Parathyroid adenoma (tissue), 2 donors: ENCODE data around the gene NOL9.

ENCODE experiments used
- H2AFZ ChIP-seq: fragments of 300-600 bp; sonication (generic); one replicate; pipeline ENCODE4 v1.7.0; 2017; ENCODE audit warnings: antibody characterized with exemption, mild to moderate bottlenecking
- H3K27ac ChIP-seq: fragments of 300-600 bp; sonication (generic); one replicate; pipeline ENCODE4 v1.7.0; 2017
- H3K27me3 ChIP-seq: fragments of 300-600 bp; sonication (generic); one replicate; pipeline ENCODE4 v1.7.0; 2017; ENCODE audit warnings: low read length; ENCODE audit not compliant: control insufficient read depth, insufficient read depth
- H3K36me3 ChIP-seq: fragments of 300-600 bp; sonication (generic); one replicate; pipeline ENCODE4 v1.7.0; 2017; ENCODE audit warnings: low read length; ENCODE audit not compliant: control insufficient read depth, insufficient read depth
- H3K4me1 ChIP-seq: fragments of 300-600 bp; sonication (generic); one replicate; pipeline ENCODE4 v1.7.0; 2017; ENCODE audit warnings: control low read depth
- H3K4me2 ChIP-seq: fragments of 300-600 bp; sonication (generic); one replicate; pipeline ENCODE4 v1.7.0; 2017; ENCODE audit warnings: low read length
- H3K4me3 ChIP-seq: fragments of 300-600 bp; sonication (generic); one replicate; pipeline ENCODE4 v1.7.0; 2017; ENCODE audit warnings: low read depth, low read length
- H3K79me2 ChIP-seq: fragments of 300-600 bp; sonication (generic); one replicate; pipeline ENCODE4 v1.7.0; 2017; ENCODE audit warnings: control low read depth
- H3K9ac ChIP-seq: fragments of 300-600 bp; sonication (generic); one replicate; pipeline ENCODE4 v1.7.0; 2017; ENCODE audit warnings: mild to moderate bottlenecking
- H3K9me3 ChIP-seq: fragments of 300-600 bp; sonication (generic); one replicate; pipeline ENCODE4 v1.7.0; 2017; ENCODE audit warnings: low read length; ENCODE audit not compliant: control insufficient read depth
- CTCF ChIP-seq: fragments of 300-600 bp; sonication (generic); IDR thresholded peaks from one replicate; pipeline ENCODE4 v1.7.0; 2017; ENCODE audit warnings: antibody characterized with exemption, mild to moderate bottlenecking
- donor health status: primary hyperparathyroidism.

NOL9 gene

GRCh38 chr1:6596886-6597776 lies 42.8 kb upstream of the NOL9 start:
- H3K9ac ChIP-seq, result no peak overlapping the region
- H3K36me3 ChIP-seq, result no peaks in the 10 kb centered on the region
- no peaks in the 10 kb centered on the region for H3K9me3 ChIP-seq
- no peak overlapping the region for H3K4me2 ChIP-seq
- H3K4me1 ChIP-seq, result peaks cover 6% of the 10 kb centered on the region
- H3K4me3 ChIP-seq, result no peak overlapping the region
- no peaks in the 10 kb centered on the region for H3K27me3 ChIP-seq
- H2AFZ ChIP-seq, result no peak overlapping the region
- peaks cover 13% of the 10 kb centered on the region for H3K79me2 ChIP-seq
- H3K27ac ChIP-seq, result no peak overlapping the region
- no peak for TF ChIP-seq CTCF

GRCh38 chr1:6596351-6596750 lies 42.0 kb upstream of the NOL9 start:
- peaks cover 13% of the 10 kb centered on the region for H3K79me2 ChIP-seq
- no peak overlapping the region for H2AFZ ChIP-seq
- no peak overlapping the region for H3K9ac ChIP-seq
- no peaks in the 10 kb centered on the region for H3K27me3 ChIP-seq
- no peak overlapping the region for H3K4me2 ChIP-seq
- no peaks in the 10 kb centered on the region for H3K9me3 ChIP-seq
- H3K27ac ChIP-seq, result no peak overlapping the region
- H3K4me3 ChIP-seq, result no peak overlapping the region
- no peaks in the 10 kb centered on the region for H3K36me3 ChIP-seq
- TF ChIP-seq CTCF, result no peak
- peaks cover 6% of the 10 kb centered on the region for H3K4me1 ChIP-seq

DNA sequence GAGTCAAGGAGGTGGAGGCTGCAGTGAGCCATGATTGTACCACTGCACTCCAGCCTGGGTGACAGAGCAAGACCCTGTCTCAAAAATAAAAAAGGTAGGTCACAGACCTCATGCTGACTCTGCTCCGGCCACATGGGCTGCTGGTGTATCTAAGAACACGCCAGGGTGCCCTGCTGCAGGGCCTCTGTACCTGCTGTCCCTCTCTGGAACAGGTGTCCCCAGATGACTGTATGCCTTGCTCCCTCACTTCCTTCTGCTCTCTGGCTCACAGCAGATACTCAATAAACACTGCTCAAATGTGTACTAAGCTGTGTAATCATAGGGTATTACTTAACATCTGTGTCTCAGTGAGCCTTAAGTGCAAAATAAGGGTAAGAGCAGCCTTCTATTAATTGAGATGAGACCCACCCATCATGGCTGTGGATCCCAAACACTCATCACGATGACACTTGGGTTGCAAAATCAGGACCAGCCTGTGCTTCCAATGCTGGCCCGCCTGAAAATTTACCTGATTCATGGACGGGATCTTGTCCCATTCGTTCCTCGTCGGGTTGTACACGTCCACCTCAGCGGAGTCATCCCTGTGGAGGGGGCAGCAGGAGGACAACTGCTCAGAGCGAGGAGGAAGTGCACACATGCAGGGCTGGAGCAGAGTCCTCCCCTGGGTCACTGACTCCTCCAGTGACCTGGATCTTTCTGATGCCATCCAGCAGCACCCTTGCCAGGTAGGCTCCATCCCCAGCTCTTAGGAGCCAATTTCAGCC lies 40.8 kb upstream of the NOL9 start:
- Histone ChIP-seq H3K27me3 (no peaks in the 10 kb centered on the region), H3K4me3 (no peak overlapping the region), H3K36me3 (no peaks in the 10 kb centered on the region), H2AFZ (no peak overlapping the region), H3K9ac (no peak overlapping the region), H3K27ac (no peak overlapping the region), H3K4me1 (peaks cover under 1% of the 10 kb centered on the region), H3K4me2 (no peak overlapping the region), H3K79me2 (peaks cover 10% of the 10 kb centered on the region), H3K9me3 (no peaks in the 10 kb centered on the region)
- no peak for TF ChIP-seq CTCF

- no peak overlapping the region for H3K4me2 ChIP-seq
- H3K4me3 ChIP-seq, result no peak overlapping the region
- peaks cover 7% of the 10 kb centered on the region for H3K79me2 ChIP-seq
- H3K27me3 ChIP-seq, result no peaks in the 10 kb centered on the region
- no peak overlapping the region for H2AFZ ChIP-seq
- H3K9ac ChIP-seq, result no peak overlapping the region
- H3K4me1 ChIP-seq, result no peaks in the 10 kb centered on the region
- H3K27ac ChIP-seq, result no peak overlapping the region
- H3K9me3 ChIP-seq, result no peaks in the 10 kb centered on the region
- TF ChIP-seq CTCF, result no peak
- H3K36me3 ChIP-seq, result no peaks in the 10 kb centered on the region
Measured at GRCh38 chr1:6593810-6594209, 39.5 kb upstream of the NOL9 start.
